GM12878 (cell line): ENCODE results near the gene MAS1L. TPM values are rescaled to one million over a fixed set of nuclear protein-coding genes. Genes with fewer than 3 reads are reported as not detected.

Source experiments
- ATAC-seq: fragments of 200-7000 bp; cut with Tn5 transposase; 3 replicates; pipeline ENCODE4 v1.9.1; 2020; ENCODE audit warnings: mild to moderate bottlenecking, moderate library complexity
- BruUV-seq: library from RNA; stranded (reverse); fragments of 400-500 nt; replicated peaks from 2 replicates; lab custom pipeline; 2021; lab: Mats Ljungman, UMichigan
- CTCF ChIA-PET: fragments of 300-600 bp; sonication (Branson Sonifier 250); formaldehyde crosslinking; extraction: SDS; loops from one replicate; lab custom pipeline; 2021; ENCODE audit warnings: inconsistent platforms; lab: Yijun Ruan, JAX
- POLR2A ChIA-PET: fragments of 350-600 bp; formaldehyde crosslinking; extraction: SDS; loops from one replicate; lab custom pipeline; 2021; ENCODE audit warnings: inconsistent platforms; lab: Charles Lee
- RAD21 ChIA-PET: fragments of 300-600 bp; sonication (Branson Sonifier 250); formaldehyde crosslinking; loops from one replicate; lab custom pipeline; 2023; ENCODE audit warnings: antibody characterized with exemption; ENCODE audit not compliant: unreplicated experiment; lab: Charles Lee
- SMC1A ChIA-PET: fragments of 300-600 bp; sonication (Branson Sonifier 250); formaldehyde crosslinking; loops from one replicate; lab custom pipeline; 2023; ENCODE audit not compliant: unreplicated experiment, uncharacterized antibody; lab: Charles Lee
- DNase-seq: peaks from one replicate; pipeline ENCODE4 v3.0.0-alpha.2; 2011; ENCODE audit warnings: low read depth, low spot score
- FAIRE-seq: peaks from 3 replicates; lab custom pipeline; 2011; peaks lifted over from hg19 to GRCh38; lab: Jason Lieb, UNC
- H2AFZ ChIP-seq: 2 replicates; pipeline ENCODE4 v1.6.0; 2011; ENCODE audit warnings: low read depth, low read length, control low read depth; ENCODE audit not compliant: control insufficient read depth
- H3K27ac ChIP-seq: 2 replicates; pipeline ENCODE4 v1.5.1; 2011; ENCODE audit warnings: control low read depth; ENCODE audit not compliant: control insufficient read depth, insufficient read depth
- H3K27me3 ChIP-seq, 2 experiments: replicated peaks in 1 of 2; 2 replicates each; pipeline versions ENCODE4 v1.6.0 to v1.6.1; 2011; ENCODE audit warnings: low read length in 1 of 2; ENCODE audit not compliant: control insufficient read depth in 2 of 2, insufficient read depth in 2 of 2
- H3K36me3 ChIP-seq, 2 experiments: 2 replicates each; pipeline ENCODE4 v1.5.1; 2011; ENCODE audit warnings: low read length in 1 of 2; ENCODE audit not compliant: control insufficient read depth in 2 of 2, insufficient read depth in 2 of 2
- H3K4me1 ChIP-seq: 2 replicates; pipeline ENCODE4 v1.6.1; 2011; ENCODE audit warnings: mild to moderate bottlenecking, low read length, moderate library complexity, mixed read lengths; ENCODE audit not compliant: control insufficient read depth, insufficient read depth
- H3K4me2 ChIP-seq: 2 replicates; pipeline ENCODE4 v1.6.0; 2011; ENCODE audit warnings: control low read depth; ENCODE audit not compliant: control insufficient read depth, insufficient read depth
- H3K4me3 ChIP-seq: fragments of 200-600 bp; sonication (generic); 2 replicates; pipeline ENCODE4 v1.5.1; 2016
- H3K79me2 ChIP-seq: 2 replicates; pipeline ENCODE4 v1.6.0; 2011; ENCODE audit warnings: low read length; ENCODE audit not compliant: control insufficient read depth, insufficient read depth
- H3K9ac ChIP-seq: 2 replicates; pipeline ENCODE4 v1.8.0; 2011; ENCODE audit warnings: low read length, control low read depth, mixed read lengths; ENCODE audit not compliant: control insufficient read depth, insufficient read depth
- H3K9me3 ChIP-seq: replicated peaks from 3 replicates; pipeline ENCODE4 v1.5.1; 2011; ENCODE audit warnings: mild to moderate bottlenecking, low read length; ENCODE audit not compliant: control insufficient read depth, insufficient read depth
- H4K20me1 ChIP-seq: 2 replicates; pipeline ENCODE4 v1.6.0; 2011; ENCODE audit not compliant: control insufficient read depth, insufficient read depth
- BRCA1 ChIP-seq: IDR thresholded peaks from 2 replicates; pipeline ENCODE4 v1.6.1; 2011; ENCODE audit warnings: low read depth, low read length, improper control_type of control experiment
- ELK1 ChIP-seq: IDR thresholded peaks from 2 replicates; pipeline ENCODE4 v1.6.1; 2012; ENCODE audit warnings: low read depth, low read length, improper control_type of control experiment
- NKRF ChIP-seq: fragments of 450-650 bp; conservative IDR thresholded peaks from 2 replicates; pipeline ENCODE4 v1.6.1; 2017; ENCODE audit warnings: mild to moderate bottlenecking, moderate library complexity
- PBX3 ChIP-seq: IDR thresholded peaks from 2 replicates; pipeline ENCODE4 v1.6.1; 2011; ENCODE audit warnings: mild to moderate bottlenecking, low read depth, low read length, moderate library complexity; ENCODE audit not compliant: insufficient replicate concordance
- PKNOX1 ChIP-seq: fragments of 450-650 bp; IDR thresholded peaks from 2 replicates; pipeline ENCODE4 v1.6.1; 2016; ENCODE audit warnings: mild to moderate bottlenecking
- REST ChIP-seq: IDR thresholded peaks from 2 replicates; pipeline ENCODE4 v1.6.1; 2012; ENCODE audit warnings: mild to moderate bottlenecking, low read depth, low read length
- SMARCA5 ChIP-seq: fragments of 450-650 bp; IDR thresholded peaks from 2 replicates; pipeline ENCODE4 v1.6.1; 2017; ENCODE audit warnings: mild to moderate bottlenecking
- YY1 ChIP-seq: IDR thresholded peaks from 2 replicates; pipeline ENCODE4 v1.6.1; 2011; ENCODE audit warnings: low read depth, mild to moderate bottlenecking, low read length
- ZNF592 ChIP-seq: fragments of 450-650 bp; IDR thresholded peaks from 2 replicates; pipeline ENCODE4 v1.6.1; 2017; ENCODE audit warnings: mild to moderate bottlenecking, moderate library complexity
- WGBS: methylation state at CpG from one replicate; pipeline ENCODE4 v1.1.6; 2016; ENCODE audit warnings: low lambda C conversion rate; ENCODE audit not compliant: insufficient replicate concordance, insufficient coverage; ENCODE audit errors: missing lambda C conversion rate; 5-methylcytosine and 5-hydroxymethylcytosine counted together
- in situ Hi-C: fragments of 300-500 bp; cut with MboI; formaldehyde crosslinking; loops from 9 replicates; pipeline ENCODE4 v1.14.3; 2018; ENCODE audit warnings: mixed read lengths
- intact Hi-C: fragments of 100-400 bp; cut with micrococcal nuclease; formaldehyde crosslinking; loops from one replicate; pipeline ENCODE4 v1.14.2; 2022; ENCODE audit not compliant: unreplicated experiment
- polyA plus RNA-seq, 11 experiments: library from polyadenylated mRNA; depleted of rRNA in 4 of 11; unstranded in 6 of 11; stranded (reverse) in 5 of 11; fragments of >200 nt; fragmentation: Nextera tagmentation in 4 of 11; fragmentation: Illumina TruSeq in 1 of 11; extraction: Ambion mirVana in 4 of 11; extraction: Trizol in 1 of 11; gene quantifications; 1 replicate in 1 of 11; 2 replicates in 10 of 11; pipeline versions ENCODE4 v1.2.1 to v1.2.3, GENCODE V29; 2011 to 2016; ENCODE audit warnings: inconsistent platforms in 2 of 11, missing spikeins in 2 of 11, low read depth in 1 of 11
- total RNA-seq, 4 experiments: library from RNA; depleted of rRNA in 3 of 4; stranded (reverse); fragments of >200 nt in 3 of 4; fragmentation: Illumina TruSeq in 1 of 4; extraction: Trizol in 1 of 4; gene quantifications; 2 replicates each; pipeline versions ENCODE4 v1.2.1 to v1.2.3, GENCODE V29; 2013 to 2021

MAS1L gene
- total and polyA plus RNA-seq, 10 of the 15 experiments (the other 5 are each of a cell fraction or from before 2014, with no cell fraction given) = not detected

GRCh38 chr6:29477923-29478450, 9.8 kb downstream of the MAS1L start:
- H2AFZ ChIP-seq = no peak overlapping the region
- H3K36me3 ChIP-seq = no peaks in the 10 kb centered on the region
- intact Hi-C loops = no loop called here
- no peak for ATAC-seq
- H3K27ac ChIP-seq = no peak overlapping the region
- DNase-seq = no peak
- H3K4me1 ChIP-seq = no peaks in the 10 kb centered on the region
- no TSS peak for BruUV-seq
- H3K4me2 ChIP-seq = no peak overlapping the region
- CTCF ChIA-PET = no interaction called here
- POLR2A ChIA-PET = no interaction called here
- H3K79me2 ChIP-seq = no peaks in the 10 kb centered on the region
- H3K4me3 ChIP-seq = no peak overlapping the region
- RAD21 ChIA-PET = no interaction called here
- WGBS = 15% methylated on average over 5 of the region's 5 CpGs
- no peaks in the 10 kb centered on the region for H4K20me1 ChIP-seq
- TF ChIP-seq YY1 = no peak
- no peak for TF ChIP-seq ELK1
- no peak for TF ChIP-seq ZNF592
- no peak for TF ChIP-seq PKNOX1
- TF ChIP-seq NKRF = no peak
- TF ChIP-seq SMARCA5 = no peak
- TF ChIP-seq REST = no peak
- no peak for TF ChIP-seq PBX3
- no peak for TF ChIP-seq BRCA1
- in situ Hi-C loops = no loop called here
- H3K9me3 ChIP-seq = no peaks in the 10 kb centered on the region
- 0 out of 4 replicates have a peak, but pooled peaks cover 0 to 2% of the 10 kb centered on the region in 2 experiments for H3K27me3 ChIP-seq
- H3K9ac ChIP-seq = no peak overlapping the region
- SMC1A ChIA-PET = no interaction called here
- FAIRE-seq = no peak
